Hippocampal formation (tissue), 2 donors: ENCODE measurements around the gene GRIP1.

ENCODE experiments used
- DNase-seq, 2 donors: peaks; one replicate each; lab custom pipeline; 2025; lab: John Stamatoyannopoulos, UW

Gene GRIP1

GRCh38 chr12:66598079-66598478 is 80.8 kb downstream of the GRIP1 start:
- no peak for DNase-seq

- DNase-seq, result no peak
These were observed 82.7 kb downstream of the GRIP1 start for GRCh38 chr12:66596199-66596598.

- DNase-seq, result no peak
These were observed 84.2 kb downstream of the GRIP1 start for GRCh38 chr12:66594688-66595087.

GRCh38 chr12:66590275-66590985 is 88.4 kb downstream of the GRIP1 start:
- no peak for DNase-seq

- DNase-seq, result no peak
These were observed 89.8 kb downstream of the GRIP1 start for GRCh38 chr12:66589095-66589494.

GRCh38 chr12:66587912-66588311 is 91.0 kb downstream of the GRIP1 start:
- DNase-seq, result no peak

- DNase-seq, result no peak
These were observed 94.2 kb downstream of the GRIP1 start for GRCh38 chr12:66584673-66585072.

GRCh38 chr12:66573605-66574004 is 105.3 kb downstream of the GRIP1 start:
- no peak for DNase-seq

GRCh38 chr12:66572845-66573244 is 106.0 kb downstream of the GRIP1 start:
- DNase-seq, result no peak

GRCh38 chr12:66571361-66571915 is 107.4 kb downstream of the GRIP1 start:
- no peak for DNase-seq

- no peak for DNase-seq
These were observed 115.7 kb downstream of the GRIP1 start for GRCh38 chr12:66563220-66563619.

GRCh38 chr12:66555113-66555512 is 123.8 kb downstream of the GRIP1 start:
- DNase-seq, result no peak

GRCh38 chr12:66552716-66553115 is 126.2 kb downstream of the GRIP1 start:
- DNase-seq, result no peak

GRCh38 chr12:66550626-66551025 is 128.2 kb downstream of the GRIP1 start:
- DNase-seq, result no peak

GRCh38 chr12:66549050-66549389 is 129.9 kb downstream of the GRIP1 start:
- no peak for DNase-seq

- DNase-seq, result no peak
These were observed 130.4 kb downstream of the GRIP1 start for GRCh38 chr12:66548338-66549049.

- DNase-seq, result no peak
These were observed 137.4 kb downstream of the GRIP1 start for GRCh38 chr12:66541426-66541825.

GRCh38 chr12:66539431-66539830 is 139.4 kb downstream of the GRIP1 start:
- peak in 1 of 2 donors; percentile 36 for DNase-seq

- no peak for DNase-seq
These were observed 139.9 kb downstream of the GRIP1 start for GRCh38 chr12:66538970-66539369.

GRCh38 chr12:66537876-66538275 is 141.0 kb downstream of the GRIP1 start:
- no peak for DNase-seq

- DNase-seq, result no peak
These were observed 145.1 kb downstream of the GRIP1 start for GRCh38 chr12:66533767-66534166.

- no peak for DNase-seq
These were observed 147.1 kb downstream of the GRIP1 start for GRCh38 chr12:66531766-66532165.

- no peak for DNase-seq
These were observed 148.9 kb downstream of the GRIP1 start for GRCh38 chr12:66529934-66530333.
